OCI-LY7 (cell line): Measurements from ENCODE around the gene VWA8. TPM values are rescaled to one million over a fixed set of nuclear protein-coding genes. Genes with fewer than 3 reads are reported as not detected.
"Not testable (repeated sequence)": the region's sequence is repeated elsewhere in the genome, so short reads cannot be mapped to it uniquely, and the experiment has no call there.

ENCODE experiments used
- BruUV-seq: library from RNA; stranded (reverse); fragments of 400-500 nt; replicated peaks from 2 replicates; lab custom pipeline; 2021; lab: Mats Ljungman, UMichigan
- CTCF ChIA-PET: fragments of 300-600 bp; sonication (Branson Sonifier 250); formaldehyde crosslinking; loops from one replicate; lab custom pipeline; 2022; ENCODE audit warnings: antibody characterized with exemption; ENCODE audit not compliant: unreplicated experiment; lab: Charles Lee
- POLR2A ChIA-PET: fragments of 300-600 bp; sonication (Branson Sonifier 250); formaldehyde crosslinking; loops from one replicate; lab custom pipeline; 2022; ENCODE audit warnings: antibody characterized with exemption; lab: Charles Lee
- DNase-seq: peaks from one replicate; pipeline ENCODE4 v3.0.0-alpha.2; 2015; ENCODE audit warnings: low spot score
- H2AFZ ChIP-seq: fragments of 200-600 bp; sonication (generic), shearing (Covaris generic); 2 replicates; pipeline ENCODE4 v1.6.1; 2014; ENCODE audit warnings: mild to moderate bottlenecking, antibody characterized with exemption, low read length, moderate library complexity
- H3K27ac ChIP-seq: fragments of 200-600 bp; sonication (generic); 2 replicates; pipeline ENCODE4 v1.5.1; 2014; ENCODE audit warnings: mixed run types, low read depth, mild to moderate bottlenecking, moderate library complexity, low read length, inconsistent platforms; ENCODE audit not compliant: poor library complexity, severe bottlenecking
- H3K36me3 ChIP-seq: fragments of 200-600 bp; sonication (generic); 2 replicates; pipeline ENCODE4 v1.6.1; 2014; ENCODE audit warnings: mild to moderate bottlenecking, antibody characterized with exemption, low read length, moderate library complexity, mixed read lengths; ENCODE audit not compliant: insufficient read depth
- H3K4me1 ChIP-seq: fragments of 200-600 bp; sonication (generic); 2 replicates; pipeline ENCODE4 v1.5.1; 2014; ENCODE audit warnings: mild to moderate bottlenecking, low read length; ENCODE audit not compliant: insufficient read depth, poor library complexity, severe bottlenecking
- H3K4me2 ChIP-seq: fragments of 200-600 bp; sonication (generic); 2 replicates; pipeline ENCODE4 v1.6.1; 2014; ENCODE audit warnings: mild to moderate bottlenecking, low read length
- H3K4me3 ChIP-seq: fragments of 200-600 bp; sonication (generic); 2 replicates; pipeline ENCODE4 v1.5.1; 2014; ENCODE audit warnings: mild to moderate bottlenecking, low read depth, low read length; ENCODE audit not compliant: poor library complexity, severe bottlenecking
- H3K79me2 ChIP-seq: fragments of 200-600 bp; sonication (generic); 2 replicates; pipeline ENCODE4 v1.6.1; 2016; ENCODE audit warnings: low read depth, mild to moderate bottlenecking, low read length, moderate library complexity, mixed read lengths; ENCODE audit not compliant: insufficient read depth
- H3K9me2 ChIP-seq: fragments of 200-600 bp; sonication (generic); 2 replicates; pipeline ENCODE4 v1.6.1; 2016; ENCODE audit warnings: mild to moderate bottlenecking, low read length, mixed read lengths; ENCODE audit not compliant: insufficient read depth
- H3K9me3 ChIP-seq: fragments of 200-600 bp; sonication (generic); 2 replicates; pipeline ENCODE4 v1.6.1; 2014; ENCODE audit warnings: mild to moderate bottlenecking, mixed run types, low read length, mixed read lengths
- H4K20me1 ChIP-seq: fragments of 200-600 bp; sonication (generic); 2 replicates; pipeline ENCODE4 v1.6.1; 2014; ENCODE audit warnings: mild to moderate bottlenecking, antibody characterized with exemption, low read length, moderate library complexity, mixed read lengths; ENCODE audit not compliant: insufficient read depth
- EZH2phosphoT487 ChIP-seq: fragments of 200-600 bp; sonication (generic); IDR thresholded peaks from 2 replicates; pipeline ENCODE4 v1.6.1; 2018; ENCODE audit warnings: low read depth, borderline replicate concordance, mild to moderate bottlenecking, mixed run types, antibody characterized with exemption, low read length, moderate library complexity, mixed read lengths
- intact Hi-C: fragments of 100-400 bp; cut with micrococcal nuclease; formaldehyde crosslinking; loops from one replicate; pipeline ENCODE4 v1.10.0; 2022; ENCODE audit not compliant: unreplicated experiment
- total RNA-seq, 2 experiments: library from RNA; depleted of rRNA in 1 of 2; stranded (reverse); fragments of >200 nt in 1 of 2; shearing (Covaris generic) in 1 of 2; gene quantifications; 2 replicates each; pipeline ENCODE4 v1.2.3, GENCODE V29; 2014 to 2022
- TF ChIP-seq, protein P1 (sequence below): fragments of 200-600 bp; sonication (generic); conservative IDR thresholded peaks from 2 replicates; pipeline ENCODE4 v1.5.1; 2014; ENCODE audit warnings: mild to moderate bottlenecking, antibody characterized with exemption, low read length, moderate library complexity, mixed read lengths

VWA8 gene
- total RNA-seq, 2 experiments from 2014 or later: 26.4 to 31.5 TPM

DNA sequence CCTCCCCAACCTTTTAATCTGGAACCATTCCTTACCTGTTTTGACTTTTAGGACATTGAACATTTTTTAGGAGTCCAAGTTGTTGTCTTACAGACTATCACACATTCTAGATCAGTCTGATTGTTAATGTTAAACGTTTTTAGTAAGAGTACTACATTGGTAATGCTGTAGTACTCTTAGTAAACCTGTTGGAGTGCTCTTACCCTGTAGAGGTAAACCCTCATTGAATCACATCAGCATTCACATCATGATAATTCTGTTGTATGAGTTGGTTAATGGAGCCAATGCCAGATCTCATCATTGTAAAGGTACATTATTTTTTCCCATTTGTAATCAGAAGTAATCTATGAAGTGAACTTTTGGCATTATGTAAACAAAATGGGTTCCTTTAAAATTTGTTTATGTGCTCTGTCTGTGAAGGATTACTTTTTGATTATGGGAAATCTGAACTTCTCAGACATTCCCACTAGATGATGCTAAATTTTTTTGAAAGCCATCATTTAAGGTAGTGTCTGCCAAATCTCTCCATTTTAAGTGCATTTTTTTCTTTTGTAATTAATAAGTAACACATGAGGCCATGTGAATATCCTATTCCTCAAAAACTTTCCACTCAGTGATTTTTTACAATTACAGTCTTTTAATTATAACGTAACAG lies 55.2 kb downstream of the VWA8 start:
- no peaks in the 10 kb centered on the region for H3K79me2 ChIP-seq
- ChIA-PET POLR2A (interaction anchor here (0.6 kb wide), 1 partner anchor 14 kb away, joined by 4 read pairs; no protein-coding TSS in a partner anchor), CTCF (no interaction called here)
- TF ChIP-seq, protein P1, sequence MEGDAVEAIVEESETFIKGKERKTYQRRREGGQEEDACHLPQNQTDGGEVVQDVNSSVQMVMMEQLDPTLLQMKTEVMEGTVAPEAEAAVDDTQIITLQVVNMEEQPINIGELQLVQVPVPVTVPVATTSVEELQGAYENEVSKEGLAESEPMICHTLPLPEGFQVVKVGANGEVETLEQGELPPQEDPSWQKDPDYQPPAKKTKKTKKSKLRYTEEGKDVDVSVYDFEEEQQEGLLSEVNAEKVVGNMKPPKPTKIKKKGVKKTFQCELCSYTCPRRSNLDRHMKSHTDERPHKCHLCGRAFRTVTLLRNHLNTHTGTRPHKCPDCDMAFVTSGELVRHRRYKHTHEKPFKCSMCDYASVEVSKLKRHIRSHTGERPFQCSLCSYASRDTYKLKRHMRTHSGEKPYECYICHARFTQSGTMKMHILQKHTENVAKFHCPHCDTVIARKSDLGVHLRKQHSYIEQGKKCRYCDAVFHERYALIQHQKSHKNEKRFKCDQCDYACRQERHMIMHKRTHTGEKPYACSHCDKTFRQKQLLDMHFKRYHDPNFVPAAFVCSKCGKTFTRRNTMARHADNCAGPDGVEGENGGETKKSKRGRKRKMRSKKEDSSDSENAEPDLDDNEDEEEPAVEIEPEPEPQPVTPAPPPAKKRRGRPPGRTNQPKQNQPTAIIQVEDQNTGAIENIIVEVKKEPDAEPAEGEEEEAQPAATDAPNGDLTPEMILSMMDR: peak; percentile 89
- no peak for TF ChIP-seq EZH2phosphoT487
- peaks cover 36% of the 10 kb centered on the region for H3K36me3 ChIP-seq
- intact Hi-C loops: loop anchor here (2.0 to 5.0 kb wide), 2 partner anchors 205 to 238 kb away; no protein-coding TSS in a partner anchor
- no peaks in the 10 kb centered on the region for H3K4me1 ChIP-seq
- H3K27ac ChIP-seq: no peak overlapping the region
- no peak overlapping the region for H2AFZ ChIP-seq
- H3K9me2 ChIP-seq: no peaks in the 10 kb centered on the region
- no peaks in the 10 kb centered on the region for H4K20me1 ChIP-seq
- no peaks in the 10 kb centered on the region for H3K9me3 ChIP-seq
- peak; percentile 75 for DNase-seq
- H3K4me2 ChIP-seq: no peak overlapping the region
- no peak overlapping the region for H3K4me3 ChIP-seq
- BruUV-seq: TSS peak; percentile 12

DNA sequence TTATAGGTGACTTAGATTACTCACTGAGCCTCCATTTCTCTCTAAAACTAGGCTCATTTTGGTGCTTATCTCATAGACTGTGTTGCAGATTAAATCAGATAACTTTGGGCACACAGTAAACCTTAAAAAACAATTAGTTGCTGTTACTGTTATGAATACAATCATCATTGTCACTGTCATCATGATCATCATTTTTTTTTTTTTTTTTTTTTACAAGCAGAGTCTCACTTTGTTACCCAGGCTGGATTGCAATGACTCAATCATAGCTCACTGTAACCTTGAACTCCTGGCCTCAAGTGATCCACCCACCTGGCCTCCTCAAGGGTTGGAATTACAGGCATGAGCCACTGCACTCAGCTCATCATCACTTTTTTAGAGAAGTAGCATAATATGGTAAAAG lies 60.0 kb downstream of the VWA8 start:
- POLR2A ChIA-PET: interaction anchor here (0.6 to 1.8 kb wide), 7 partner anchors 11 to 232 kb away, joined by 3 to 5 read pairs (median 3); partner anchors contain the start of gene VWA8
- Histone ChIP-seq H3K4me1 (no peaks in the 10 kb centered on the region), H3K36me3 (peaks cover 7% of the 10 kb centered on the region; the same call in 1 of the 2 replicates), H3K9me2 (no peaks in the 10 kb centered on the region), H3K4me3 (no peak overlapping the region), H2AFZ (no peak overlapping the region), H3K4me2 (no peak overlapping the region), H4K20me1 (no peaks in the 10 kb centered on the region), H3K79me2 (no peaks in the 10 kb centered on the region), H3K9me3 (no peaks in the 10 kb centered on the region), H3K27ac (no peak overlapping the region)
- DNase-seq: no peak
- BruUV-seq: no TSS peak
- intact Hi-C loops: no loop called here
- CTCF ChIA-PET: no interaction called here
- TF ChIP-seq, protein P1: no peak
- TF ChIP-seq EZH2phosphoT487: no peak

DNA sequence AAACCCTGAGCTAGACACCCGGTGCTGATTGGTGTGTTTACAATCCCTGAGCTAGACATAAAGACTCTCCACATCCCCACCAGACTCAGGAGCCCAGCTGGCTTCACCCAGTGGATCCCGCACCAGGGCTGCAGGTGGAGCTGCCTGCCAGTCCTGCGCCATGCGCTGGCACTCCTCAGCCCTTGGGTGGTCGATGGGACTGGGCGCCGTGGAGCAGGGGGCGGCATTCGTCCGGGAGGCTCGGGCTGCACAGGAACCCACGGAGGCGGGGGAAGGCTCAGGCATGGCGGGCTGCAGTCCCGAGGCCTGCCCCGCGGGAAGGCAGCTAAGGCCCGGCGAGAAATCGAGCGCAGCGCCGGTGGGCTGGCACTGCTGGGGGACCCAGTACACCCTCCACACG lies 62.5 kb downstream of the VWA8 start:
- POLR2A ChIA-PET, H3K9me3 ChIP-seq, H2AFZ ChIP-seq, BruUV-seq, H3K27ac ChIP-seq, intact Hi-C loops, H3K4me3 ChIP-seq, H3K4me1 ChIP-seq, H3K4me2 ChIP-seq, CTCF ChIA-PET, H4K20me1 ChIP-seq, H3K79me2 ChIP-seq, H3K9me2 ChIP-seq, DNase-seq, H3K36me3 ChIP-seq: not testable (repeated sequence)
